Measurements from ENCODE around the gene ELMO3. TPM values are rescaled to one million over a fixed set of nuclear protein-coding genes. Genes with fewer than 3 reads are reported as not detected.
A peak's percentile ranks its signal among the peaks of the same experiment; 100 is the strongest.

ELMO3 gene
- total and polyA plus RNA-seq, 2 of the 13 experiments (the other 11 are each of a cell fraction or from before 2014, with no cell fraction given) = 2.6 to 4.0 TPM

GRCh38 chr16:67246756-67247191 is 47.8 kb downstream of the ELMO3 start (continued):
- TF ChIP-seq AKNA (CRISPR knock-in tag; IDR thresholded peaks at IDR 0.05; ENCODE audit: borderline replicate concordance) (no peak), ZNF383 (CRISPR knock-in tag; IDR thresholded peaks at IDR 0.05; ENCODE audit: borderline replicate concordance) (no peak; the same call in 1 of the 2 replicates), FOXP1 (IDR thresholded peaks at IDR 0.05) (no peak), FOXP1 (CRISPR knock-in tag; IDR thresholded peaks at IDR 0.05) (no peak), ZNF761 (CRISPR knock-in tag; conservative IDR thresholded peaks at IDR 0.05) (no peak), ZNF605 (CRISPR knock-in tag; IDR thresholded peaks at IDR 0.05) (no peak), MYC (CRISPR knock-in tag; IDR thresholded peaks at IDR 0.05; ENCODE audit: borderline replicate concordance) (no peak), SRSF1 (optimal IDR thresholded peaks at IDR 0.05; ENCODE audit: low read depth, low read length) (no peak), FOXA1 (IDR thresholded peaks at IDR 0.05) (no peak), FOXA1 (CRISPR knock-in tag; IDR thresholded peaks at IDR 0.05) (no peak), FOXC1 (CRISPR knock-in tag; IDR thresholded peaks at IDR 0.05; ENCODE audit: borderline replicate concordance) (no peak), ERF (CRISPR knock-in tag; IDR thresholded peaks at IDR 0.05) (no peak), ZBTB7B (CRISPR knock-in tag; IDR thresholded peaks at IDR 0.05) (0 out of 2 replicates have a peak, but pooled peaks have one; percentile 5), ZNF160 (CRISPR knock-in tag; IDR thresholded peaks at IDR 0.05) (no peak), ZBTB46 (CRISPR knock-in tag; IDR thresholded peaks at IDR 0.05; ENCODE audit: borderline replicate concordance) (0 out of 2 replicates have a peak, but pooled peaks have one; percentile 3), ZNF678 (CRISPR knock-in tag; IDR thresholded peaks at IDR 0.05) (peak; percentile 62; the same call in 1 of the 2 replicates), NFIC (IDR thresholded peaks at IDR 0.05; ENCODE audit: low read length) (no peak), MXD4 (CRISPR knock-in tag; IDR thresholded peaks at IDR 0.05) (no peak), THAP7 (CRISPR knock-in tag; IDR thresholded peaks at IDR 0.05) (0 out of 2 replicates have a peak, but pooled peaks have one; percentile 39), GABPB1 (CRISPR knock-in tag; IDR thresholded peaks at IDR 0.05) (no peak), ZBTB7A (CRISPR knock-in tag; IDR thresholded peaks at IDR 0.05) (no peak), NR2F2 (IDR thresholded peaks at IDR 0.05; ENCODE audit: borderline replicate concordance, low read depth) (no peak), DZIP1 (CRISPR knock-in tag; IDR thresholded peaks at IDR 0.05) (no peak)

Data from HepG2 (cell line).